Mucosa of rectum (tissue), 2 donors: ENCODE results near the gene C3AR1.
A peak's percentile ranks its signal among the peaks of the same experiment; 100 is the strongest.

ENCODE experiments used
- H3K27ac ChIP-seq, 2 donors: one replicate each; pipeline ENCODE4 v1.7.0; 2013; ENCODE audit warnings: inconsistent platforms in 2 of 2, low read depth in 2 of 2, low read length in 2 of 2
- H3K27me3 ChIP-seq, 2 donors: one replicate each; pipeline ENCODE4 v1.7.0; 2013; ENCODE audit warnings: low read length in 2 of 2; ENCODE audit not compliant: control insufficient read depth in 2 of 2, insufficient read depth in 2 of 2
- H3K36me3 ChIP-seq, 2 donors: one replicate each; pipeline ENCODE4 v1.7.0; 2013; ENCODE audit warnings: low read length in 2 of 2; ENCODE audit not compliant: control insufficient read depth in 2 of 2, insufficient read depth in 2 of 2
- H3K4me1 ChIP-seq, 2 donors: one replicate each; pipeline ENCODE4 v1.7.0; 2013; ENCODE audit warnings: low read length in 2 of 2, mild to moderate bottlenecking in 1 of 2; ENCODE audit not compliant: control insufficient read depth in 2 of 2, insufficient read depth in 2 of 2
- H3K4me3 ChIP-seq, 2 donors: one replicate each; pipeline ENCODE4 v1.7.0; 2013; ENCODE audit warnings: low read length in 2 of 2
- H3K9ac ChIP-seq, 2 donors: one replicate each; pipeline ENCODE4 v1.7.0; 2013; ENCODE audit warnings: low read length in 2 of 2, low read depth in 1 of 2, mild to moderate bottlenecking in 1 of 2
- H3K9me3 ChIP-seq, 2 donors: one replicate each; pipeline ENCODE4 v1.7.0; 2013; ENCODE audit warnings: low read length in 2 of 2; ENCODE audit not compliant: control insufficient read depth in 2 of 2
- donor health status: healthy.
- donor health status: Normal muscosa, but diverticular disease.

Gene C3AR1

GRCh38 chr12:8040791-8041190 is 25.4 kb downstream of the C3AR1 start:
- Histone ChIP-seq H3K4me1 (peaks cover 21 to 22% of the 10 kb centered on the region in 2 donors), H3K4me3 (no peak overlapping the region), H3K36me3 (peaks cover 33 to 38% of the 10 kb centered on the region in 2 donors), H3K27ac (no peak overlapping the region), H3K9me3 (no peaks in the 10 kb centered on the region), H3K27me3 (no peaks in the 10 kb centered on the region), H3K9ac (no peak overlapping the region)

DNA sequence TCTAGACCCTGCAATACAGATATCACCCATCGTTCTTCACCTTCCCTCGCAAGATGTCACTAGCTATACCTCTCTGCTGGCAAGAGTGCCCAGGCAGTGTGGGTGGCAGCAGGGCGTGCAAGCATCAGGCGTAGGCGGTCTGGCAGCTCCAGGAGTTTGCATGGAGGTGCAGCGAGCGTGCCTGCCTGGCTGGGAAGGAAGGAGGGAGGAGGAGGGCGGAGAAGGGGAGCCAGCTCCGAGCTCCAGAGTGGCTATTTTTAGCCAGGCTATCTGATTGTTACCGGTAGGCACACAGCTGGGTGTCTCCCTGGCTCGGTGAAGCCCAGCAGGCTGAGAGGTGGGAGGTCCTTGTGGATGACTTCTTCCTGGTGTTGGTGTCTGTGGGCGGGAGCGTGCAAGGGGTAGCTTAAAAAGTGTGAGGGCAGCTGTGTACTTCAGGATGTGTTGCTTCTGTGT is 27.5 kb downstream of the C3AR1 start:
- peak overlapping the region; percentile 29 to 36 for H3K9ac ChIP-seq
- no peaks in the 10 kb centered on the region for H3K27me3 ChIP-seq
- H3K4me3 ChIP-seq, result peak overlapping the region; percentile 15 to 21
- no peaks in the 10 kb centered on the region for H3K9me3 ChIP-seq
- H3K4me1 ChIP-seq, result peaks cover 38 to 39% of the 10 kb centered on the region in 2 donors
- peaks cover 21 to 25% of the 10 kb centered on the region in 2 donors for H3K36me3 ChIP-seq
- H3K27ac ChIP-seq, result no peak overlapping the region

DNA sequence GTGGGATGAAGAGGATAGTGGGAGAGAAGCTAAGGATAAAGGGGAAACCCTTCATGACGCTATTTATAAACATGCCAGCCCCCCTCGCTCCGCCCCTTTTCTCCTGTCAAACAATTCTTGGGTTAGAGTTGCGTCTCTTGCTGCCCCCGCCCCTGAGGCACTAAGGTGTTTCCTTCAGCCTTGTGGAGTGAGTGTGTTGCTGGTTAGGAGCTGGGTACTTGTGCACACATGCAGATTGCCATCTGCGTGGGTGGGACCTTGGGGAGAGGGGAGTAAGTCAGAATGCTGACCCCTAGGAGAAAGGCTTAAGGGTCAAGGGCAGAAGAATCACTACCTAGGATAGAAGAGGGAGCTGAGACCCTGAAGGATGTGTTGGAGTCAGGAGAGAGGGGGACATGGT is 28.2 kb downstream of the C3AR1 start:
- Histone ChIP-seq H3K27ac (no peak overlapping the region), H3K36me3 (peaks cover 16 to 19% of the 10 kb centered on the region in 2 donors), H3K4me3 (peak overlapping the region in 1 of 2 donors; percentile 21), H3K4me1 (peaks cover 43 to 45% of the 10 kb centered on the region in 2 donors), H3K27me3 (no peaks in the 10 kb centered on the region), H3K9ac (no peak overlapping the region), H3K9me3 (no peaks in the 10 kb centered on the region)

- Histone ChIP-seq H3K9ac (no peak overlapping the region), H3K4me3 (peak overlapping the region in 1 of 2 donors; percentile 15), H3K27ac (no peak overlapping the region), H3K4me1 (peaks cover 43 to 45% of the 10 kb centered on the region in 2 donors), H3K36me3 (peaks cover 10 to 14% of the 10 kb centered on the region in 2 donors), H3K27me3 (no peaks in the 10 kb centered on the region), H3K9me3 (no peaks in the 10 kb centered on the region)
Observed at GRCh38 chr12:8037046-8037663, 29.0 kb downstream of the C3AR1 start.

GRCh38 chr12:8036346-8036745 is 29.8 kb downstream of the C3AR1 start:
- H3K9ac ChIP-seq, result no peak overlapping the region
- no peaks in the 10 kb centered on the region for H3K9me3 ChIP-seq
- H3K4me3 ChIP-seq, result no peak overlapping the region
- H3K36me3 ChIP-seq, result peaks cover 10 to 12% of the 10 kb centered on the region in 2 donors
- H3K4me1 ChIP-seq, result peaks cover 48% of the 10 kb centered on the region in 2 donors
- H3K27me3 ChIP-seq, result no peaks in the 10 kb centered on the region
- H3K27ac ChIP-seq, result no peak overlapping the region

GRCh38 chr12:8035440-8036010 is 30.6 kb downstream of the C3AR1 start:
- Histone ChIP-seq H3K27ac (no peak overlapping the region), H3K9me3 (no peaks in the 10 kb centered on the region)

GRCh38 chr12:8034802-8035201 is 31.4 kb downstream of the C3AR1 start:
- no peak overlapping the region for H3K27ac ChIP-seq
- no peak overlapping the region for H3K9ac ChIP-seq
- H3K27me3 ChIP-seq, result no peaks in the 10 kb centered on the region
- H3K36me3 ChIP-seq, result peaks cover 1% of the 10 kb centered on the region in 2 donors
- peaks cover 48% of the 10 kb centered on the region in 2 donors for H3K4me1 ChIP-seq
- no peaks in the 10 kb centered on the region for H3K9me3 ChIP-seq
- peak overlapping the region; percentile 36 to 90 for H3K4me3 ChIP-seq

More at GRCh38 chr12:8035440-8036010, 30.6 kb downstream of the C3AR1 start:
- Histone ChIP-seq H3K4me1 (peaks cover 48% of the 10 kb centered on the region in 2 donors), H3K27me3 (no peaks in the 10 kb centered on the region), H3K9ac (no peak overlapping the region), H3K36me3 (peaks cover 6% of the 10 kb centered on the region in 2 donors), H3K4me3 (peak overlapping the region in 1 of 2 donors; percentile 90)

- peaks cover 37 to 40% of the 10 kb centered on the region in 2 donors for H3K4me1 ChIP-seq
Observed at GRCh38 chr12:8033153-8034044, 32.8 kb downstream of the C3AR1 start.

DNA sequence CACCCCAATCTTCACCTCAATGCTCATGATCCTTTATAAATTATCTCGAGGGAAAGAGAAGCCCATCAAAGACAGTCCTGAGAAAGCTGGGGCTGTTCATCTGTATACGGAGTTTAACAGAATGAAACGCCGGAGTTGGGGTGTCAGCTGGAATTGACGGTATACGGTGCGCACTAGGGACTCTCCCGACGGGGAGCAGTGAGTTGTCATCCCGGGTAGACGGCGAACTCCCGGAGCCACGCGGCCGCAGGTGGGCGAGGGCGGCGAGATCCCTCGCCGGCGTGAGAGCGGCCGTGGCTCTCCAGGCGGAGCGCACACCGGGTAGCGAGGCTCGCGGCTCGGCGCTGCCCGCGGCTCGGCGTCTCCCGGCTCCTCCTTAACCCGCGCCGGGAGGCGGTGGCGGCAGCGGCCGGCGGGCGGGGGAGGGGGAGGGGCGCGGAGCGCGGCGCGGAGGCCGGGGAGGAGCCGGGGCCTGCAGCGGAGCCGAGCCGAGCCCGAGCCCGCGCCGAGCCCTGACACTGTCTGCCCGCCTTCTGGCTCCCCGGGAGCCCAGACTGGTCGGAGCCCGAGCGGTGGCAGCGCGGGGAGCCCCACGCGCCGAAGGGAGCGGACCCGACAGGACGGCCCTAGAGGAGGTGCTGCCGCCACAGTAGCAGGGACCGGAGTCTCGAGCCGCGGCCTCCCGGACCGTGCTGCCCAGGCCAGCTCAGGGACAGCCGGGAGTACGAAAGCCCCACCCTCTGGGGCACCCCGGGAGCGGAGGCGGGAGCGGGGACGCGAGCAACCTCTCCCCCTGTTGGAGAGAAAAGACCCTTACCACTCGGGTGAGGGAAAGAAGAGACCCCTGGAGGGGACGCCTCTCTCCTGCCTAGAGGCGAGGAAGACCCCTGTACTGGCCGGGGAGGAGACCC is 33.7 kb downstream of the C3AR1 start, which contains the start of gene FOXJ2:
Gene FOXJ2 (plus strand): TSS at position 475 of the 911 bp plus-strand sequence. CDS start 7,117 bp downstream, outside the sequence.
- H3K9me3 ChIP-seq, result no peaks in the 10 kb centered on the region
- H3K27me3 ChIP-seq, result no peaks in the 10 kb centered on the region
- H3K9ac ChIP-seq, result peak within 1 kb of the TSS; percentile 93 to 96
- peak within 1 kb of the TSS; percentile 86 to 94 for H3K27ac ChIP-seq
- no peaks in the 10 kb centered on the region for H3K36me3 ChIP-seq
- H3K4me3 ChIP-seq, result peak within 1 kb of the TSS; percentile 80 to 90
- H3K4me1 ChIP-seq, result peaks cover 32 to 35% of the 10 kb centered on the region in 2 donors

More at GRCh38 chr12:8033153-8034044, 32.8 kb downstream of the C3AR1 start:
- Histone ChIP-seq H3K9me3 (no peaks in the 10 kb centered on the region), H3K9ac (peak overlapping the region; percentile 93 to 96), H3K27ac (peak overlapping the region; percentile 86 to 94), H3K27me3 (no peaks in the 10 kb centered on the region), H3K4me3 (peak overlapping the region; percentile 77 to 90), H3K36me3 (no peaks in the 10 kb centered on the region)
